ENCODE data around the gene TMEM129.

TMEM129 gene

GRCh38 chr4:1744552-1744951 is 23.4 kb upstream of the TMEM129 start:
- DNase-seq: no peak

GRCh38 chr4:1743975-1744374 is 22.9 kb upstream of the TMEM129 start:
- no peak for DNase-seq

- DNase-seq: no peak
These were observed 22.4 kb upstream of the TMEM129 start for GRCh38 chr4:1743551-1743950.

GRCh38 chr4:1741208-1741607 is 20.1 kb upstream of the TMEM129 start:
- no peak for DNase-seq

GRCh38 chr4:1740021-1740545 is 19.0 kb upstream of the TMEM129 start:
- no peak for DNase-seq

GRCh38 chr4:1739358-1739757 is 18.2 kb upstream of the TMEM129 start:
- DNase-seq: no peak

- no peak for DNase-seq
These were observed 17.3 kb upstream of the TMEM129 start for GRCh38 chr4:1738410-1738809.

- DNase-seq: no peak
These were observed 16.5 kb upstream of the TMEM129 start for GRCh38 chr4:1737666-1738065.

GRCh38 chr4:1736812-1737211 is 15.7 kb upstream of the TMEM129 start:
- DNase-seq: no peak

GRCh38 chr4:1735215-1735614 is 14.1 kb upstream of the TMEM129 start:
- no peak for DNase-seq

- DNase-seq: no peak
These were observed 11.8 kb upstream of the TMEM129 start for GRCh38 chr4:1732911-1733310.

- no peak for DNase-seq
These were observed 10.1 kb upstream of the TMEM129 start for GRCh38 chr4:1731180-1731579.

GRCh38 chr4:1730532-1731135 is 9.5 kb upstream of the TMEM129 start:
- no peak for DNase-seq

GRCh38 chr4:1728061-1728980 is 7.2 kb upstream of the TMEM129 start:
- DNase-seq: no peak

GRCh38 chr4:1727117-1728031 is 6.3 kb upstream of the TMEM129 start:
- peak; percentile 88 to 94 (median 92) for DNase-seq

GRCh38 chr4:1726146-1726934 is 5.2 kb upstream of the TMEM129 start:
- peak; percentile 92 to 97 (median 94) for DNase-seq

GRCh38 chr4:1725521-1725920 is 4.4 kb upstream of the TMEM129 start:
- DNase-seq: no peak

GRCh38 chr4:1723131-1723801 is 2.1 kb upstream of the TMEM129 start:
- DNase-seq: peak; percentile 67 to 89 (median 78)

GRCh38 chr4:1722551-1723118 is 1.5 kb upstream of the TMEM129 start:
- DNase-seq: peak; percentile 43 to 62 (median 57)

- DNase-seq: peak in 3 of 4 experiments; percentile 35 to 64 (median 47)
These were observed 785 bp upstream of the TMEM129 start for GRCh38 chr4:1721666-1722550.
